Raji (cell line): ENCODE results near the gene NOS3.

Experiments used
- POLR2A ChIP-seq: IDR thresholded peaks from 2 replicates; pipeline ENCODE4 v1.6.1; 2011; ENCODE audit warnings: low read depth, low read length, control low read depth; ENCODE audit not compliant: insufficient read depth

Gene NOS3

GRCh38 chr7:150968056-150968733, 22.6 kb upstream of the NOS3 start:
- TF ChIP-seq POLR2A = no peak

GRCh38 chr7:150968734-150969372, 22.0 kb upstream of the NOS3 start:
- no peak for TF ChIP-seq POLR2A

GRCh38 chr7:150969475-150969874, 21.3 kb upstream of the NOS3 start:
- no peak for TF ChIP-seq POLR2A

- TF ChIP-seq POLR2A = no peak
These were observed 20.4 kb upstream of the NOS3 start for GRCh38 chr7:150970424-150970823.

GRCh38 chr7:150971242-150972022, 19.4 kb upstream of the NOS3 start:
- no peak for TF ChIP-seq POLR2A

GRCh38 chr7:150972023-150972468, 18.8 kb upstream of the NOS3 start:
- TF ChIP-seq POLR2A = no peak

- no peak for TF ChIP-seq POLR2A
These were observed 18.1 kb upstream of the NOS3 start for GRCh38 chr7:150972741-150973140.

- no peak for TF ChIP-seq POLR2A
These were observed 17.0 kb upstream of the NOS3 start for GRCh38 chr7:150973571-150974451.

GRCh38 chr7:150974468-150975391, 16.1 kb upstream of the NOS3 start:
- peak; percentile 95 for TF ChIP-seq POLR2A

GRCh38 chr7:150975536-150976319, 15.1 kb upstream of the NOS3 start:
- no peak for TF ChIP-seq POLR2A

- TF ChIP-seq POLR2A = 0 out of 2 replicates have a peak, but pooled peaks have one; percentile 6
These were observed 14.1 kb upstream of the NOS3 start for GRCh38 chr7:150976529-150977381.

- TF ChIP-seq POLR2A = no peak
These were observed 13.3 kb upstream of the NOS3 start for GRCh38 chr7:150977382-150978125.
